IMR-90 (cell line): Measurements from ENCODE around the gene PRLR. TPM values are rescaled to one million over a fixed set of nuclear protein-coding genes. Genes with fewer than 3 reads are reported as not detected.

Experiments used
- ATAC-seq: fragments of 200-7000 bp; cut with Tn5 transposase; 2 replicates; pipeline ENCODE4 v1.9.1; 2020; ENCODE audit warnings: low read depth, mild to moderate bottlenecking, moderate library complexity
- BruUV-seq: library from RNA; stranded (reverse); fragments of 400-500 nt; replicated peaks from 2 replicates; lab custom pipeline; 2021; lab: Mats Ljungman, UMichigan
- CTCF ChIA-PET: fragments of 300-600 bp; formaldehyde crosslinking; extraction: SDS; loops from one replicate; lab custom pipeline; 2021; ENCODE audit warnings: antibody characterized with exemption; lab: Yijun Ruan, JAX
- POLR2A ChIA-PET: fragments of 300-600 bp; sonication (Branson Sonifier 250); formaldehyde crosslinking; loops from one replicate; lab custom pipeline; 2022; ENCODE audit warnings: antibody characterized with exemption; ENCODE audit not compliant: unreplicated experiment; lab: Charles Lee
- DNase-seq: peaks from one replicate; pipeline ENCODE4 v3.0.0; 2013
- H2AFZ ChIP-seq: replicated peaks from 2 replicates; pipeline ENCODE3; 2013; ENCODE audit warnings: low read length, mild to moderate bottlenecking; ENCODE audit not compliant: poor library complexity
- H2AK5ac ChIP-seq: 2 replicates; pipeline ENCODE4 v1.6.1; 2013; ENCODE audit warnings: low read depth, low read length, inconsistent platforms
- H2AK9ac ChIP-seq: replicated peaks from 2 replicates; pipeline ENCODE3; 2013; ENCODE audit warnings: mild to moderate bottlenecking, low read depth, low read length, moderate library complexity; ENCODE audit not compliant: poor library complexity
- H2BK120ac ChIP-seq: 2 replicates; pipeline ENCODE4 v1.6.1; 2013; ENCODE audit warnings: low read depth, low read length, inconsistent platforms
- H2BK15ac ChIP-seq: 3 replicates; pipeline ENCODE4 v1.6.1; 2013; ENCODE audit warnings: low read depth, low read length, inconsistent platforms
- H2BK20ac ChIP-seq: 2 replicates; pipeline ENCODE4 v1.6.1; 2013; ENCODE audit warnings: low read depth, mild to moderate bottlenecking, inconsistent platforms, low read length, moderate library complexity
- H2BK5ac ChIP-seq: 2 replicates; pipeline ENCODE4 v1.6.1; 2013; ENCODE audit warnings: mild to moderate bottlenecking, low read depth, low read length, inconsistent platforms; ENCODE audit not compliant: poor library complexity, severe bottlenecking
- H3K14ac ChIP-seq: replicated peaks from 2 replicates; pipeline ENCODE4 v1.6.1; 2013; ENCODE audit warnings: low read depth, low read length, inconsistent platforms
- H3K18ac ChIP-seq: 2 replicates; pipeline ENCODE4 v1.6.1; 2013; ENCODE audit warnings: low read depth, low read length, control low read depth
- H3K23ac ChIP-seq: 2 replicates; pipeline ENCODE4 v1.6.1; 2013; ENCODE audit warnings: low read depth, low read length, inconsistent platforms
- H3K27ac ChIP-seq: 2 replicates; pipeline ENCODE4 v1.5.1; 2013; ENCODE audit warnings: mild to moderate bottlenecking, control low read depth, low read length; ENCODE audit not compliant: insufficient read depth
- H3K27me3 ChIP-seq: 2 replicates; pipeline ENCODE4 v1.6.1; 2013; ENCODE audit warnings: low read length; ENCODE audit not compliant: control insufficient read depth, insufficient read depth
- H3K36me3 ChIP-seq: 2 replicates; pipeline ENCODE4 v1.6.1; 2013; ENCODE audit warnings: low read length, mixed read lengths; ENCODE audit not compliant: control insufficient read depth, insufficient read depth
- H3K4ac ChIP-seq: 2 replicates; pipeline ENCODE4 v1.6.1; 2013; ENCODE audit warnings: low read depth, low read length, inconsistent platforms
- H3K4me1 ChIP-seq: 2 replicates; pipeline ENCODE4 v1.6.1; 2013; ENCODE audit warnings: low read length, mixed read lengths; ENCODE audit not compliant: control insufficient read depth, insufficient read depth
- H3K4me2 ChIP-seq: 2 replicates; pipeline ENCODE4 v1.6.1; 2013; ENCODE audit warnings: low read depth, mild to moderate bottlenecking, control low read depth, low read length, moderate library complexity
- H3K4me3 ChIP-seq: 2 replicates; pipeline ENCODE4 v1.5.1; 2013; ENCODE audit warnings: low read depth, mild to moderate bottlenecking, control low read depth, low read length, moderate library complexity; ENCODE audit not compliant: insufficient read depth
- H3K56ac ChIP-seq: 2 replicates; pipeline ENCODE4 v1.6.1; 2013; ENCODE audit warnings: low read length, inconsistent platforms; ENCODE audit not compliant: insufficient read depth; ENCODE audit errors: extremely low read depth
- H3K79me1 ChIP-seq, 2 experiments: 2 replicates each; pipeline ENCODE4 v1.6.1; 2013; ENCODE audit warnings: low read length in 2 of 2, inconsistent platforms in 1 of 2, low read depth in 1 of 2
- H3K9ac ChIP-seq: 2 replicates; pipeline ENCODE4 v1.6.1; 2013; ENCODE audit warnings: low read depth, low read length, control low read depth
- H3K9me1 ChIP-seq: 2 replicates; pipeline ENCODE4 v1.6.1; 2013; ENCODE audit warnings: low read length, inconsistent platforms; ENCODE audit not compliant: insufficient read depth
- H3K9me3 ChIP-seq: 2 replicates; pipeline ENCODE4 v1.6.1; 2013; ENCODE audit warnings: low read length; ENCODE audit not compliant: control insufficient read depth, insufficient read depth
- H4K20me1 ChIP-seq: 2 replicates; pipeline ENCODE4 v1.6.1; 2013; ENCODE audit warnings: low read length, inconsistent platforms; ENCODE audit not compliant: insufficient read depth
- H4K5ac ChIP-seq: 2 replicates; pipeline ENCODE4 v1.6.1; 2013; ENCODE audit warnings: mild to moderate bottlenecking, low read depth, low read length, control low read depth
- H4K8ac ChIP-seq, 2 experiments: 2 replicates each; pipeline ENCODE4 v1.6.1; 2013; ENCODE audit warnings: low read depth in 2 of 2, low read length in 2 of 2, control low read depth in 1 of 2, inconsistent platforms in 1 of 2
- H4K91ac ChIP-seq: 2 replicates; pipeline ENCODE4 v1.6.1; 2013; ENCODE audit warnings: low read depth, low read length, inconsistent platforms; ENCODE audit not compliant: insufficient read depth
- BHLHE40 ChIP-seq: fragments of 150-350 bp; IDR thresholded peaks from 2 replicates; pipeline ENCODE4 v1.6.1; 2016; ENCODE audit warnings: mild to moderate bottlenecking, low read depth, low read length
- FOS ChIP-seq: fragments of 150-350 bp; IDR thresholded peaks from 2 replicates; pipeline ENCODE4 v1.6.1; 2016; ENCODE audit warnings: low read depth, low read length
- WGBS, 2 experiments: methylation state at CpG; one replicate each; pipeline versions ENCODE4 v1.1.5 to v1.1.7; 2013; ENCODE audit warnings: missing lambda C conversion rate in 2 of 2; ENCODE audit not compliant: insufficient read length in 1 of 2; ENCODE audit errors: extremely low coverage in 2 of 2; 5-methylcytosine and 5-hydroxymethylcytosine counted together
- dilution Hi-C: fragments of 300-500 bp; cut with HindIII; formaldehyde crosslinking; loops from one replicate; pipeline ENCODE4 v1.14.3; 2018; ENCODE audit warnings: low sequenced_read_pairs; ENCODE audit not compliant: unreplicated experiment
- in situ Hi-C: fragments of 300-500 bp; cut with MboI; formaldehyde crosslinking; loops from 3 replicates; pipeline ENCODE4 v1.14.3; 2019; ENCODE audit warnings: low sequenced_read_pairs, inconsistent platforms, mixed read lengths
- intact Hi-C: fragments of 100-400 bp; cut with micrococcal nuclease; formaldehyde crosslinking; loops from 2 replicates; pipeline ENCODE4 v1.10.0; 2022
- polyA plus RNA-seq, 3 experiments: library from polyadenylated mRNA; depleted of rRNA; stranded (reverse); fragments of >200 nt; gene quantifications; 2 replicates each; pipeline ENCODE4 v1.2.3, GENCODE V29; 2012; ENCODE audit warnings: low replicate concordance in 1 of 3
- total RNA-seq: library from RNA; depleted of rRNA; stranded (reverse); fragments of >200 nt; gene quantifications from 2 replicates; pipeline ENCODE4 v1.2.3, GENCODE V29; 2012

The PRLR gene
- total and polyA plus RNA-seq, 2 of the 4 experiments (the other 2 are of a cell fraction): 0.24 to 0.54 TPM

- ChIA-PET POLR2A (no interaction called here), CTCF (interaction anchor here (0.8 kb wide), 1 partner anchor 12 kb away, joined by 3 read pairs; no protein-coding TSS in a partner anchor)
- Histone ChIP-seq H2BK20ac (peak overlapping the region; percentile 18; the same call in 1 of the 2 replicates), H3K27me3 (no peaks in the 10 kb centered on the region), H3K14ac (no peak overlapping the region), H4K8ac (peak overlapping the region in 1 of 2 experiments; percentile 1; a peak in 1 of 4 replicates), H3K4ac (no peak overlapping the region), H3K4me1 (peaks cover 10% of the 10 kb centered on the region), H3K23ac (no peak overlapping the region), H3K27ac (no peak overlapping the region), H2AK9ac (no peak overlapping the region), H2AK5ac (no peak overlapping the region; the same call in 1 of the 2 replicates), H2BK120ac (peak overlapping the region; percentile 21; the same call in 1 of the 2 replicates), H3K4me3 (no peak overlapping the region), H3K9me3 (no peaks in the 10 kb centered on the region), H3K4me2 (no peak overlapping the region), H2AFZ (no peak overlapping the region), H2BK15ac (peak overlapping the region; percentile 34; the same call in 1 of the 3 replicates), H3K18ac (peak overlapping the region; percentile 34), H3K9ac (no peak overlapping the region), H2BK5ac (no peak overlapping the region), H4K91ac (peak overlapping the region; percentile 34; the same call in 1 of the 2 replicates), H4K20me1 (no peaks in the 10 kb centered on the region), H3K79me1 (no peaks in the 10 kb centered on the region), H4K5ac (0 out of 2 replicates have a peak overlapping the region, but pooled peaks have one; percentile 16), H3K56ac (no peak overlapping the region), H3K9me1 (no peaks in the 10 kb centered on the region), H3K36me3 (no peaks in the 10 kb centered on the region)
- intact Hi-C loops (no loop called here), dilution Hi-C loops (no loop called here), in situ Hi-C loops (no loop called here)
- no peak for DNase-seq
- no peak for ATAC-seq
- WGBS, 2 experiments: no CpG with 5 or more reads among the region's 4 CpGs
- no peak for TF ChIP-seq FOS
- no peak for TF ChIP-seq BHLHE40
- no TSS peak for BruUV-seq
These were observed 215.2 kb downstream of the PRLR start for GRCh38 chr5:35015063-35015462.
